K562 (cell line): ENCODE results near the gene SERTAD1. TPM values are rescaled to one million over a fixed set of nuclear protein-coding genes. Genes with fewer than 3 reads are reported as not detected.

ENCODE experiments used
- ATF7 ChIP-seq: fragments of 450-650 bp; IDR thresholded peaks from 2 replicates; pipeline ENCODE4 v1.7.1; 2014; ENCODE audit warnings: mild to moderate bottlenecking, moderate library complexity
- CBX2 ChIP-seq: fragments of 200-600 bp; sonication (generic); IDR thresholded peaks from one replicate; pipeline ENCODE4 v1.6.1; 2012; ENCODE audit warnings: mild to moderate bottlenecking, low read length, inconsistent platforms; ENCODE audit not compliant: insufficient read depth, poor library complexity, severe bottlenecking
- CGGBP1 ChIP-seq: fragments of 250-450 bp; sonication (Bioruptor Pico); IDR thresholded peaks from 2 replicates; pipeline ENCODE4 v1.9.0; 2021; ENCODE audit warnings: mild to moderate bottlenecking
- DNMT1 ChIP-seq: fragments of 450-650 bp; IDR thresholded peaks from 2 replicates; pipeline ENCODE4 v1.6.1; 2016; ENCODE audit warnings: antibody characterized with exemption, mild to moderate bottlenecking
- EHMT2 ChIP-seq: fragments of 450-650 bp; IDR thresholded peaks from 2 replicates; pipeline ENCODE4 v1.6.1; 2018; ENCODE audit warnings: antibody characterized with exemption
- GATA2 ChIP-seq: sonication (generic); formaldehyde crosslinking; IDR thresholded peaks from 2 replicates; pipeline ENCODE4 v1.4.0; 2020; ENCODE audit warnings: mild to moderate bottlenecking, missing genetic modification reagents
- KLF1 ChIP-seq: fragments of 450-650 bp; IDR thresholded peaks from 2 replicates; pipeline ENCODE4 v1.6.1; 2016; ENCODE audit warnings: missing genetic modification characterization, missing compliant biosample characterization
- MAZ ChIP-seq, 2 experiments: fragments of 450-650 bp in 1 of 2; sonication (generic) in 1 of 2; formaldehyde crosslinking; IDR thresholded peaks in 1 of 2; conservative IDR thresholded peaks in 1 of 2; 2 replicates each; pipeline versions ENCODE4 v1.4.0 to v1.5.0; 2020; ENCODE audit warnings: mild to moderate bottlenecking in 1 of 2, missing genetic modification reagents in 1 of 2
- MCM2 ChIP-seq: fragments of 450-650 bp; IDR thresholded peaks from 2 replicates; pipeline ENCODE4 v1.6.1; 2017; ENCODE audit warnings: low read depth, mild to moderate bottlenecking
- POLR3G ChIP-seq: IDR thresholded peaks from 2 replicates; pipeline ENCODE4 v1.6.1; 2011; ENCODE audit not compliant: insufficient read length, insufficient replicate concordance; ENCODE audit errors: extremely low read depth
- TEAD1 ChIP-seq, 2 experiments: fragments of 450-650 bp in 1 of 2; sonication (generic) in 1 of 2; formaldehyde crosslinking; IDR thresholded peaks; 2 replicates each; pipeline versions ENCODE4 v1.4.0 to v1.8.0; 2020 to 2022; ENCODE audit warnings: mild to moderate bottlenecking in 2 of 2, missing genetic modification reagents in 1 of 2
- TEAD2 ChIP-seq: fragments of 450-650 bp; IDR thresholded peaks from 2 replicates; pipeline ENCODE4 v1.6.1; 2016; ENCODE audit warnings: missing genetic modification characterization, control low read depth, missing compliant biosample characterization
- THRAP3 ChIP-seq: fragments of 450-650 bp; IDR thresholded peaks from 2 replicates; pipeline ENCODE4 v1.6.1; 2016; ENCODE audit warnings: mild to moderate bottlenecking, inconsistent platforms, borderline replicate concordance
- ZBTB40 ChIP-seq, 2 experiments: fragments of 450-650 bp in 1 of 2; sonication (generic) in 1 of 2; formaldehyde crosslinking in 1 of 2; IDR thresholded peaks; 2 replicates each; pipeline versions ENCODE4 v1.7.1 to v1.9.0; 2016 to 2022; ENCODE audit warnings: inconsistent platforms in 1 of 2, mild to moderate bottlenecking in 1 of 2, missing genetic modification reagents in 1 of 2
- ZNF41 ChIP-seq: fragments of 250-450 bp; sonication (Bioruptor Pico); conservative IDR thresholded peaks from 2 replicates; pipeline ENCODE4 v1.4.0; 2020; ENCODE audit warnings: mild to moderate bottlenecking
- ZNF444 ChIP-seq: fragments of 250-450 bp; sonication (Bioruptor Pico); IDR thresholded peaks from 2 replicates; pipeline ENCODE4 v1.4.0; 2020; ENCODE audit warnings: mild to moderate bottlenecking, moderate library complexity
- ZNF655 ChIP-seq: fragments of 250-450 bp; sonication (Bioruptor Pico); IDR thresholded peaks from 2 replicates; pipeline ENCODE4 v1.5.0; 2021
- polyA plus RNA-seq, 8 experiments: library from polyadenylated mRNA; depleted of rRNA in 4 of 8; stranded (reverse) in 5 of 8; unstranded in 3 of 8; fragments of >200 nt; fragmentation: Nextera tagmentation in 2 of 8; fragmentation: Illumina TruSeq in 1 of 8; extraction: Ambion mirVana in 2 of 8; extraction: Trizol in 1 of 8; gene quantifications; 2 replicates each; pipeline versions ENCODE4 v1.2.1 to v1.2.3, GENCODE V29; 2011 to 2014; ENCODE audit warnings: inconsistent platforms in 1 of 8, missing spikeins in 1 of 8
- total RNA-seq, 7 experiments: library from RNA; depleted of rRNA in 6 of 7; stranded (reverse); fragments of >200 nt in 6 of 7; fragmentation: Illumina TruSeq in 2 of 7; extraction: Trizol in 2 of 7; gene quantifications; 2 replicates each; pipeline versions ENCODE4 v1.2.1 to v1.2.3, GENCODE V29; 2011 to 2021; ENCODE audit warnings: low replicate concordance in 1 of 7

SERTAD1 gene
- total and polyA plus RNA-seq, 9 of the 15 experiments (the other 6 are each of a cell fraction or from before 2014, with no cell fraction given), result 0.15 to 8.7 (median 4.9) TPM

GRCh38 chr19:40420766-40421765 is 4.7 kb downstream of the SERTAD1 start (continued):
- TF ChIP-seq ZBTB40 (IDR thresholded peaks at IDR 0.05) (no peak), ZBTB40 (CRISPR knock-in tag; IDR thresholded peaks at IDR 0.05) (no peak), GATA2 (CRISPR knock-in tag) (no peak), DNMT1 (no peak), KLF1 (peak; percentile 73; the same call in 1 of the 2 replicates), ZNF655 (CRISPR knock-in tag) (no peak), ZNF444 (CRISPR knock-in tag) (no peak), TEAD2 (tag) (peak; percentile 93), ZNF41 (CRISPR knock-in tag) (no peak), CGGBP1 (CRISPR knock-in tag) (no peak), MCM2 (no peak), EHMT2 (no peak), POLR3G (no peak), ATF7 (peak; percentile 73; the same call in 1 of the 2 replicates), TEAD1 (CRISPR knock-in tag; IDR thresholded peaks at IDR 0.05) (peak; percentile 98 to 100), THRAP3 (no peak), MAZ (CRISPR knock-in tag; conservative IDR thresholded peaks at IDR 0.05 in 1 of 2, IDR thresholded peaks at IDR 0.05 in 1 of 2) (peak; percentile 97 to 100), CBX2 (no peak)
